ENCODE measurements around the gene SPTA1.

The SPTA1 gene

GRCh38 chr1:158681606-158682005, 4.9 kb downstream of the SPTA1 start:
- no peak for DNase-seq

GRCh38 chr1:158679289-158679688, 7.2 kb downstream of the SPTA1 start:
- DNase-seq: no peak

GRCh38 chr1:158675563-158676323, 10.8 kb downstream of the SPTA1 start:
- DNase-seq: no peak

GRCh38 chr1:158674302-158674701, 12.2 kb downstream of the SPTA1 start:
- no peak for DNase-seq

- no peak for DNase-seq
Observed at GRCh38 chr1:158666037-158666436, 20.5 kb downstream of the SPTA1 start.

- no peak for DNase-seq
Observed at GRCh38 chr1:158654571-158654970, 31.9 kb downstream of the SPTA1 start.

GRCh38 chr1:158654086-158654485, 32.4 kb downstream of the SPTA1 start:
- DNase-seq: no peak

GRCh38 chr1:158652721-158653334, 33.7 kb downstream of the SPTA1 start:
- no peak for DNase-seq

GRCh38 chr1:158649052-158649451, 37.5 kb downstream of the SPTA1 start:
- no peak for DNase-seq

GRCh38 chr1:158646465-158646864, 40.0 kb downstream of the SPTA1 start:
- DNase-seq: no peak

- no peak for DNase-seq
Observed at GRCh38 chr1:158644449-158644848, 42.1 kb downstream of the SPTA1 start.

GRCh38 chr1:158638904-158639303, 47.6 kb downstream of the SPTA1 start:
- no peak for DNase-seq

GRCh38 chr1:158638146-158638545, 48.4 kb downstream of the SPTA1 start:
- DNase-seq: no peak

- no peak for DNase-seq
Observed at GRCh38 chr1:158613764-158614163, 72.8 kb downstream of the SPTA1 start.

GRCh38 chr1:158611916-158612315, 74.6 kb downstream of the SPTA1 start:
- DNase-seq: no peak

GRCh38 chr1:158607296-158607695, 79.2 kb downstream of the SPTA1 start:
- DNase-seq: no peak

- no peak for DNase-seq
Observed at GRCh38 chr1:158604968-158605367, 81.5 kb downstream of the SPTA1 start, which contains the start of gene OR10Z1. OR10Z1 (plus strand) TSS chr1:158605268; CDS start chr1:158606439, 1,171 bp downstream.

- no peak for DNase-seq
Observed at GRCh38 chr1:158600735-158601134, 85.8 kb downstream of the SPTA1 start.

- no peak for DNase-seq
Observed at GRCh38 chr1:158586942-158587341, 99.6 kb downstream of the SPTA1 start.

- DNase-seq: no peak
Observed at GRCh38 chr1:158583962-158584361, 102.6 kb downstream of the SPTA1 start.

- DNase-seq: no peak
Observed at GRCh38 chr1:158579733-158580132, 106.8 kb downstream of the SPTA1 start, which contains the start of gene OR10X1. OR10X1 (minus strand) TSS chr1:158579899; CDS start chr1:158579899, 0 bp downstream.

- DNase-seq: no peak
Observed at GRCh38 chr1:158577561-158577960, 109.0 kb downstream of the SPTA1 start.

- no peak for DNase-seq
Observed at GRCh38 chr1:158572226-158572625, 114.3 kb downstream of the SPTA1 start.

GRCh38 chr1:158570480-158570879, 116.0 kb downstream of the SPTA1 start, which contains the start of gene OR6P1:
OR6P1 (minus strand) TSS chr1:158570580; CDS start chr1:158563604, 6,976 bp downstream.
- no peak for DNase-seq

Measured in KG1 (cell line).